Measurements from ENCODE around the gene VAMP5.
A peak's percentile ranks its signal among the peaks of the same experiment; 100 is the strongest.

VAMP5 gene

DNA sequence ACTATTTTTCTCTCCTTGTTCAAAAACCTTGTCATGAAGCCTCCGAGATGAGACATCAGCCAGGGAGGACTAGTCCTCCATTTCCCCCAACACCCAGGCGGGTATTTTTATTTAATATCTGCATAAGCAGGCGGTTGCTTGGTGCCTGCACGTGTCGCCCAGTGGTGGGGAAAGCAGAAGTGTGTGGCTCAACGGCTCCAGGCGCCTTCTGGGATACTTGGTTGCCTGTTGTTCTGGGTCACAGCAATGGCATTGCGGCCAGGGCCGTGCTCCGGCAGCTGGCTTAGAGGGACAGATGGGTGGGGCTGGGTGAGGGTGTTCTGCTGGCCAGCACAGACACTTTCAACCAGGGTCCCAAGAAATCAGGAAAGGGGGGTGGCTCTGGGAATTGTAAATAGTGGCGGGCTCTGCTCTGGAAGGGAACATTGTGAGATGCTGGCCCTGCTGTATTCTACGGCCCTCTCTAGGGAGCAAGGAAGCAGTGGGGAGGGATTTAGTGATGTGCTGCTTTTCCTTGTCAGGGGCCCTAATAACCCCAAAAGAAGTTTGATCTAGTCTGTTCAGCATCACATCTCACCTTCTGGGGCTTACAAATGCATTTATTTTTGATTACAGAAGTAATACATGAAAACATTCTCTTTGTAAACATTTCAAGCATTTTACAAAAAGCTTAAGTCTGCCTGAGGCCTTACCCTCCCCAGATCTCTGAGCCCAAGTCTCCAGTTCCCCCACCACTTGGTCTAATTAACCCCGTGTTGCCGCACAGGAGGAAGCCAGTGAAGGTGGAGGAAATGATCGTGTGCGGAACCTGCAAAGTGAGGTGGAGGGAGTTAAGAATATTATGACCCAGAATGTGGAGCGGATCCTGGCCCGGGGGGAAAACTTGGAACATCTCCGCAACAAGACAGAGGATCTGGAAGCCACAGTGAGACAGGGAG, 5.7 kb upstream of the VAMP5 start:
- Histone ChIP-seq H4K20me1 (ENCODE audit: insufficient read depth, low read length) (no peaks in the 10 kb centered on the region), H3K27me3 (replicated peaks; ENCODE audit: insufficient read depth, low read length) (no peaks in the 10 kb centered on the region), H3F3A (ENCODE audit: insufficient read depth, low read length) (no peaks in the 10 kb centered on the region), H3K4me1 (ENCODE audit: low read length) (peaks cover 11% of the 10 kb centered on the region; the same call in 1 of the 2 replicates), H3K4me2 (ENCODE audit: low read depth, low read length) (peak overlapping the region; percentile 67), H3K9me2 (replicated peaks; ENCODE audit: insufficient read depth, low read length) (no peaks in the 10 kb centered on the region), H3K9ac (ENCODE audit: low read length) (peak overlapping the region; percentile 64), H3K79me2 (ENCODE audit: low read length) (peaks cover 32% of the 10 kb centered on the region), H3K27ac (ENCODE audit: low read length) (peak overlapping the region; percentile 47; the same call in 1 of the 2 replicates), H3K36me3 (replicated peaks; ENCODE audit: insufficient read depth, low read length) (0 out of 2 replicates have a peak, but pooled peaks cover 5% of the 10 kb centered on the region), H3K9me3 (replicated peaks; ENCODE audit: insufficient read depth, low read length) (no peaks in the 10 kb centered on the region), H2AFZ (ENCODE audit: low read length) (peak overlapping the region; percentile 64), H3K4me3 (ENCODE audit: low read length) (peak overlapping the region; percentile 75)
- no peak for DNase-seq
- TF ChIP-seq EZH2 (optimal IDR thresholded peaks at IDR 0.05; ENCODE audit: low read depth, low read length) (no peak), EZH2phosphoT487 (IDR thresholded peaks at IDR 0.05; ENCODE audit: low read length) (no peak)
- TF ChIP-seq, protein P1, sequence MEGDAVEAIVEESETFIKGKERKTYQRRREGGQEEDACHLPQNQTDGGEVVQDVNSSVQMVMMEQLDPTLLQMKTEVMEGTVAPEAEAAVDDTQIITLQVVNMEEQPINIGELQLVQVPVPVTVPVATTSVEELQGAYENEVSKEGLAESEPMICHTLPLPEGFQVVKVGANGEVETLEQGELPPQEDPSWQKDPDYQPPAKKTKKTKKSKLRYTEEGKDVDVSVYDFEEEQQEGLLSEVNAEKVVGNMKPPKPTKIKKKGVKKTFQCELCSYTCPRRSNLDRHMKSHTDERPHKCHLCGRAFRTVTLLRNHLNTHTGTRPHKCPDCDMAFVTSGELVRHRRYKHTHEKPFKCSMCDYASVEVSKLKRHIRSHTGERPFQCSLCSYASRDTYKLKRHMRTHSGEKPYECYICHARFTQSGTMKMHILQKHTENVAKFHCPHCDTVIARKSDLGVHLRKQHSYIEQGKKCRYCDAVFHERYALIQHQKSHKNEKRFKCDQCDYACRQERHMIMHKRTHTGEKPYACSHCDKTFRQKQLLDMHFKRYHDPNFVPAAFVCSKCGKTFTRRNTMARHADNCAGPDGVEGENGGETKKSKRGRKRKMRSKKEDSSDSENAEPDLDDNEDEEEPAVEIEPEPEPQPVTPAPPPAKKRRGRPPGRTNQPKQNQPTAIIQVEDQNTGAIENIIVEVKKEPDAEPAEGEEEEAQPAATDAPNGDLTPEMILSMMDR (IDR thresholded peaks at IDR 0.05; ENCODE audit: low read length), result no peak

DNA sequence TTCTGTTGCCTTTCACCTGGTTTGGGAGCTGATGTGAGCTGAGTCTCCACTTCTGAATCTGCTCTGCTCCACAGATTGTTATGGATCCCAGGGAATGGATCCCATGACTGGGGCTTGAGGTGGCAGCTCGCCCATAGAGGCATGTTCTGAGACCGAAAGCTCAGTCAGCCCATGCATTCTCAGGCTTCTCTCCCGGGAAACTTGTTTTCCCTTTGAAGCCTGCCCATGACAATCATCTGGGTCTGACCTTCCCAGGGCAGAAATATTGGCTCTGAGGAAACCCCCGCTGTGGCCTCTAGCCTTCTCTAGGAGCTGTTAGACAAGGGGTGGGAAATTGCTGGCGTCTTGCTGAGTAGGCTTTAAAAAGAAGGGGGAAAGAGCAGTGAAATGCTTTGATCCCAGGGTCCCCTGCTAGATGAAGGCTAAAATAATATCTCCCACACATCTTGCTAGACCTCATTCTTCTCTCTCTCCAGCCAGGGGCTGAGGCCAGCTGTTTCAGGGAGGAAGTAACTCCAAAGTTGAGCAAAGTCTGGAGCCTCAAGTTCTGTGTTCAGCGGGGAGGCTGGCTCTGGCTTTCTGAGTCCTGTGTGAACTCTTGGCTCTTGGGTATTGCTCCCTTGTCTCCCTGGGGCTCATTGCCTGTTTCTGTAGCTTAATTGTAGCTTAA, 4.8 kb upstream of the VAMP5 start:
- H4K20me1 ChIP-seq (ENCODE audit: insufficient read depth, low read length), result no peaks in the 10 kb centered on the region
- peaks cover 11% of the 10 kb centered on the region; the same call in 1 of the 2 replicates for H3K4me1 ChIP-seq (ENCODE audit: low read length)
- no peaks in the 10 kb centered on the region for H3K9me2 ChIP-seq (replicated peaks; ENCODE audit: insufficient read depth, low read length)
- no peaks in the 10 kb centered on the region for H3K27me3 ChIP-seq (replicated peaks; ENCODE audit: insufficient read depth, low read length)
- no peak overlapping the region for H2AFZ ChIP-seq (ENCODE audit: low read length)
- H3K79me2 ChIP-seq (ENCODE audit: low read length), result peaks cover 32% of the 10 kb centered on the region
- no peak overlapping the region for H3K27ac ChIP-seq (ENCODE audit: low read length)
- H3K4me2 ChIP-seq (ENCODE audit: low read depth, low read length), result peak overlapping the region; percentile 67; the same call in 1 of the 2 replicates
- H3K9ac ChIP-seq (ENCODE audit: low read length), result no peak overlapping the region
- H3K4me3 ChIP-seq (ENCODE audit: low read length), result no peak overlapping the region
- H3K36me3 ChIP-seq (replicated peaks; ENCODE audit: insufficient read depth, low read length), result 0 out of 2 replicates have a peak, but pooled peaks cover 5% of the 10 kb centered on the region
- no peaks in the 10 kb centered on the region for H3F3A ChIP-seq (ENCODE audit: insufficient read depth, low read length)
- H3K9me3 ChIP-seq (replicated peaks; ENCODE audit: insufficient read depth, low read length), result no peaks in the 10 kb centered on the region
- no peak for TF ChIP-seq EZH2phosphoT487 (IDR thresholded peaks at IDR 0.05; ENCODE audit: low read length)
- TF ChIP-seq, protein P1 (IDR thresholded peaks at IDR 0.05; ENCODE audit: low read length), result no peak
- no peak for TF ChIP-seq EZH2 (optimal IDR thresholded peaks at IDR 0.05; ENCODE audit: low read depth, low read length)
- DNase-seq, result no peak

DNA sequence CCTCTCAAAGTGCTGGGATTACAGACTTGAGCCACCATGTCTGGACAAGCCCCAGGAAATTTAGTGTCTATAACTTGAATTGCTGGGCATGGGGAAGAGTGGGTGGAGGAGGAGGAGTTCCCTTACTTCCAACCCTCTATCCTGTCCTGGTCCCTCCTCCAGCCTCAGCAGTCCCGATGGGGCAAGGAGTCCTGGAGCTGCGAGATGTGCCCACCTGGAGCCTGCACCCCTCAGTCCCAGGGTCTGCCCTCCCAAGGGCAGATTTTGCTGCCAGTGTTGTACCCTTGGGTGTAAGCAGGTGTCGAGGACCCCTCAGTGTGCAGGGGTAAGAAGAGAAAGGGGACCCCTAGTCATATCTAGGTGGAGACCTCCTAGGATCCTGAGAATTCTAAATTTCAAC, 4.0 kb upstream of the VAMP5 start:
- no peak overlapping the region for H3K27ac ChIP-seq (ENCODE audit: low read length)

More for the DNA sequence above, 4.0 kb upstream of the VAMP5 start:
- Histone ChIP-seq H3K9me2 (replicated peaks; ENCODE audit: insufficient read depth, low read length) (no peaks in the 10 kb centered on the region), H3K9ac (ENCODE audit: low read length) (no peak overlapping the region), H2AFZ (ENCODE audit: low read length) (no peak overlapping the region), H3K79me2 (ENCODE audit: low read length) (peaks cover 32% of the 10 kb centered on the region), H3K9me3 (replicated peaks; ENCODE audit: insufficient read depth, low read length) (no peaks in the 10 kb centered on the region), H3F3A (ENCODE audit: insufficient read depth, low read length) (no peaks in the 10 kb centered on the region), H3K4me1 (ENCODE audit: low read length) (peaks cover 11% of the 10 kb centered on the region; the same call in 1 of the 2 replicates), H3K27me3 (replicated peaks; ENCODE audit: insufficient read depth, low read length) (no peaks in the 10 kb centered on the region), H4K20me1 (ENCODE audit: insufficient read depth, low read length) (no peaks in the 10 kb centered on the region), H3K36me3 (replicated peaks; ENCODE audit: insufficient read depth, low read length) (0 out of 2 replicates have a peak, but pooled peaks cover 5% of the 10 kb centered on the region), H3K4me2 (ENCODE audit: low read depth, low read length) (no peak overlapping the region), H3K4me3 (ENCODE audit: low read length) (no peak overlapping the region)
- DNase-seq, result no peak
- TF ChIP-seq, protein P1 (IDR thresholded peaks at IDR 0.05; ENCODE audit: low read length), result no peak
- TF ChIP-seq EZH2 (optimal IDR thresholded peaks at IDR 0.05; ENCODE audit: low read depth, low read length), result no peak
- TF ChIP-seq EZH2phosphoT487 (IDR thresholded peaks at IDR 0.05; ENCODE audit: low read length), result no peak

All from MM.1S (cell line).